HepG2 (cell line): ENCODE data around the gene DLEC1. TPM values are rescaled to one million over a fixed set of nuclear protein-coding genes. Genes with fewer than 3 reads are reported as not detected.

Experiments used
- ATAC-seq: fragments of 200-7000 bp; cut with Tn5 transposase; 3 replicates; pipeline ENCODE4 v1.9.1; 2020; ENCODE audit warnings: mild to moderate bottlenecking, moderate library complexity
- BruUV-seq: library from RNA; stranded (reverse); fragments of 400-500 nt; replicated peaks from 2 replicates; lab custom pipeline; 2021; lab: Mats Ljungman, UMichigan
- CTCF ChIA-PET: fragments of 300-600 bp; formaldehyde crosslinking; extraction: SDS; loops from one replicate; lab custom pipeline; 2021; ENCODE audit warnings: low total read pairs, inconsistent platforms, low intra/inter-chr PET ratio; lab: Yijun Ruan, JAX
- POLR2A ChIA-PET: fragments of 350-600 bp; sonication (Branson Sonifier 250); formaldehyde crosslinking; loops from one replicate; lab custom pipeline; 2020; ENCODE audit warnings: antibody characterized with exemption, inconsistent platforms; lab: Yijun Ruan, JAX
- DNase-seq: peaks from one replicate; pipeline ENCODE4 v3.0.0-alpha.2; 2015; ENCODE audit warnings: low spot score
- FAIRE-seq: peaks from 3 replicates; lab custom pipeline; 2011; peaks lifted over from hg19 to GRCh38; lab: Jason Lieb, UNC
- H2AFZ ChIP-seq: one replicate; pipeline ENCODE4 v1.6.1; 2011; ENCODE audit warnings: low read length, inconsistent platforms
- H3K27ac ChIP-seq: fragments of 300-600 bp; 3 replicates; pipeline ENCODE4 v1.8.0; 2011; ENCODE audit warnings: mixed run types, mild to moderate bottlenecking, mixed read lengths, low read length, inconsistent platforms; ENCODE audit not compliant: insufficient read depth; ENCODE audit errors: extremely low read length
- H3K27me3 ChIP-seq, 2 experiments: fragments of 200-600 bp in 1 of 2; 2 replicates in 1 of 2; 3 replicates in 1 of 2; pipeline versions ENCODE4 v1.6.0 to v1.8.0; 2011; ENCODE audit warnings: low read length in 2 of 2, mild to moderate bottlenecking in 2 of 2, moderate library complexity in 2 of 2, inconsistent platforms in 1 of 2; ENCODE audit not compliant: insufficient read depth in 2 of 2, control insufficient read depth in 1 of 2
- H3K36me3 ChIP-seq, 2 experiments: fragments of 200-600 bp in 1 of 2; replicated peaks in 1 of 2; 2 replicates in 1 of 2; 3 replicates in 1 of 2; pipeline versions ENCODE4 v1.5.1 to v1.8.0; 2011; ENCODE audit warnings: low read length in 2 of 2, inconsistent platforms in 1 of 2; ENCODE audit not compliant: insufficient read depth in 2 of 2, control insufficient read depth in 1 of 2
- H3K4me1 ChIP-seq: 2 replicates; pipeline ENCODE4 v1.5.1; 2012; ENCODE audit warnings: low read length, inconsistent platforms; ENCODE audit not compliant: insufficient read depth
- H3K4me2 ChIP-seq: 2 replicates; pipeline ENCODE4 v1.6.0; 2011; ENCODE audit warnings: low read depth, low read length, inconsistent platforms
- H3K4me3 ChIP-seq, 3 experiments: fragments of 200-600 bp in 1 of 3; sonication (generic), shearing (Covaris generic) in 1 of 3; replicated peaks in 1 of 3; 2 replicates each; pipeline ENCODE4 v1.5.1; 2011 to 2016; ENCODE audit warnings: low read length in 3 of 3, inconsistent platforms in 2 of 3, low read depth in 2 of 3, mild to moderate bottlenecking in 2 of 3, control low read depth in 1 of 3, mixed read lengths in 1 of 3; ENCODE audit not compliant: insufficient read depth in 1 of 3
- H3K79me2 ChIP-seq: one replicate; pipeline ENCODE4 v1.6.1; 2011; ENCODE audit warnings: low read length, inconsistent platforms; ENCODE audit not compliant: insufficient read depth
- H3K9ac ChIP-seq: 2 replicates; pipeline ENCODE4 v1.6.0; 2011; ENCODE audit warnings: mild to moderate bottlenecking, low read depth, low read length, inconsistent platforms; ENCODE audit not compliant: insufficient read depth
- H3K9me3 ChIP-seq: 2 replicates; pipeline ENCODE4 v1.5.1; 2012; ENCODE audit warnings: mild to moderate bottlenecking, low read length
- H4K20me1 ChIP-seq: 2 replicates; pipeline ENCODE4 v1.6.0; 2011; ENCODE audit warnings: inconsistent platforms, mild to moderate bottlenecking, low read length, moderate library complexity; ENCODE audit not compliant: insufficient read depth
- GTF3A ChIP-seq: sonication (generic); formaldehyde crosslinking; conservative IDR thresholded peaks from 2 replicates; pipeline ENCODE4 v1.4.0; 2020; ENCODE audit warnings: mild to moderate bottlenecking, missing genetic modification reagents
- SOX13 ChIP-seq, 3 experiments: fragments of 450-650 bp in 1 of 3; sonication (generic) in 1 of 3; formaldehyde crosslinking in 1 of 3; IDR thresholded peaks in 2 of 3; conservative IDR thresholded peaks in 1 of 3; 2 replicates each; pipeline versions ENCODE4 v1.5.0 to v1.6.1; 2016 to 2020; ENCODE audit warnings: antibody characterized with exemption in 1 of 3, mild to moderate bottlenecking in 1 of 3, missing compliant biosample characterization in 1 of 3, missing genetic modification reagents in 1 of 3, moderate library complexity in 1 of 3
- TBX2 ChIP-seq: sonication (generic); formaldehyde crosslinking; IDR thresholded peaks from 2 replicates; pipeline ENCODE4 v1.5.0; 2020; ENCODE audit warnings: missing genetic modification reagents, mild to moderate bottlenecking, borderline replicate concordance
- ZIK1 ChIP-seq: sonication (generic); formaldehyde crosslinking; IDR thresholded peaks from 2 replicates; pipeline ENCODE4 v1.5.0; 2020; ENCODE audit warnings: mild to moderate bottlenecking, low read depth, missing genetic modification reagents, borderline replicate concordance
- ZNF224 ChIP-seq: sonication (generic); formaldehyde crosslinking; IDR thresholded peaks from 2 replicates; pipeline ENCODE4 v1.5.0; 2020; ENCODE audit warnings: mild to moderate bottlenecking, missing genetic modification reagents
- ZNF556 ChIP-seq: sonication (generic); formaldehyde crosslinking; IDR thresholded peaks from 2 replicates; pipeline ENCODE4 v1.4.0; 2020; ENCODE audit warnings: mild to moderate bottlenecking, missing genetic modification reagents, borderline replicate concordance
- ZNF879 ChIP-seq: sonication (generic); formaldehyde crosslinking; IDR thresholded peaks from 2 replicates; pipeline ENCODE4 v1.8.1; 2023; ENCODE audit warnings: missing genetic modification reagents
- ZNF891 ChIP-seq: sonication (generic); formaldehyde crosslinking; IDR thresholded peaks from 2 replicates; pipeline ENCODE4 v1.5.0; 2020; ENCODE audit warnings: mild to moderate bottlenecking, missing genetic modification reagents
- ZXDC ChIP-seq: sonication (generic); formaldehyde crosslinking; IDR thresholded peaks from 2 replicates; pipeline ENCODE4 v1.5.0; 2020; ENCODE audit warnings: mild to moderate bottlenecking, missing genetic modification reagents
- WGBS: methylation state at CpG from one replicate; pipeline ENCODE4 v1.1.6; 2017; ENCODE audit warnings: low lambda C conversion rate; 5-methylcytosine and 5-hydroxymethylcytosine counted together
- in situ Hi-C: cut with HindIII; loops from 2 replicates; pipeline ENCODE4 v1.10.0; 2017; ENCODE audit warnings: low pct_unique_long_range_greater_than_20kb; ENCODE audit not compliant: extremely low pct_ligation_motif_present
- intact Hi-C: fragments of 100-400 bp; cut with micrococcal nuclease; formaldehyde crosslinking; loops from one replicate; pipeline ENCODE4 v1.10.0; 2022; ENCODE audit not compliant: unreplicated experiment
- polyA plus RNA-seq, 8 experiments: library from polyadenylated mRNA; depleted of rRNA in 3 of 8; stranded (reverse) in 7 of 8; unstranded in 1 of 8; fragments of >200 nt; fragmentation: Illumina TruSeq in 4 of 8; extraction: Trizol in 4 of 8; gene quantifications; 2 replicates each; pipeline versions ENCODE4 v1.2.1 to v1.2.3, GENCODE V29; 2011 to 2016; ENCODE audit warnings: low read depth in 4 of 8, missing spikeins in 1 of 8, mixed read lengths in 1 of 8; ENCODE audit not compliant: insufficient read depth in 1 of 8
- total RNA-seq, 5 experiments: library from RNA; depleted of rRNA; stranded (reverse); fragments of >200 nt; fragmentation: Illumina TruSeq; extraction: Trizol; gene quantifications; 2 replicates each; pipeline ENCODE4 v1.2.3, GENCODE V29; 2016; ENCODE audit warnings: low read depth in 1 of 5
- TF ChIP-seq, protein P1 (sequence below): sonication (generic); formaldehyde crosslinking; IDR thresholded peaks from 2 replicates; pipeline ENCODE4 v1.4.0; 2020; ENCODE audit warnings: missing genetic modification reagents
- TF ChIP-seq, protein P2 (sequence below): sonication (generic); formaldehyde crosslinking; IDR thresholded peaks from 2 replicates; pipeline ENCODE4 v1.5.1; 2020; ENCODE audit warnings: mild to moderate bottlenecking, missing genetic modification reagents, borderline replicate concordance

Gene DLEC1
- total and polyA plus RNA-seq, 2 of the 13 experiments (the other 11 are each of a cell fraction or from before 2014, with no cell fraction given): 0.09 TPM; not detected in 1

DNA sequence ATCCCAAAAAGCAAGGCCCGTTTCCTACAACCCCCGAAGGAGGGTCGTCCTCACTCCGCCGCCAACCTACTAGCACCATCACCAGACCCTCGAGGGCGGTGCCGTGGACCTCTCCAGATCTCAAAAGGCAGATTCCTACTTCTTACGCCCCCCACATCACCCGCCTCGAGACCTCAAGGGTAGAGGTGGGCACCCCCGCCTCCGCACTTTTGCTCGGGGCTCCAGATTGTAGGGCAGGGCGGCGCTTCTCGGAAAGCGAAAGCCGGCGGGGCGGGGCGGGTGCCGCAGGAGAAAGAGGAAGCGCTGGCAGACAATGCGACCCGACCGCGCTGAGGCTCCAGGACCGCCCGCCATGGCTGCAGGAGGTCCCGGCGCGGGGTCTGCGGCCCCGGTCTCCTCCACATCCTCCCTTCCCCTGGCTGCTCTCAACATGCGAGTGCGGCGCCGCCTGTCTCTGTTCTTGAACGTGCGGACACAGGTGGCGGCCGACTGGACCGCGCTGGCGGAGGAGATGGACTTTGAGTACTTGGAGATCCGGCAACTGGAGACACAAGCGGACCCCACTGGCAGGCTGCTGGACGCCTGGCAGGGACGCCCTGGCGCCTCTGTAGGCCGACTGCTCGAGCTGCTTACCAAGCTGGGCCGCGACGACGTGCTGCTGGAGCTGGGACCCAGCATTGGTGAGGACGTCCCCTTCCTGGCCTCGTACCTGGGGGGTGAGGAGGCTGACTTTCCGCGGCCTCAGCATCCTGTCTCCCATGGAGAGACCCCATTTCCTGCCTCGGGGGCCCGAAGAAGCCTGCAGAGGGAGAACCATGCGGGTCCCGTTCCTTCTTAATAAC lies 99.6 kb downstream of the DLEC1 start, which contains the start of gene MYD88 (continued):
- TF ChIP-seq ZXDC (no peak; the same call in 1 of the 2 replicates), GTF3A (CRISPR knock-in tag) (no peak)

DNA sequence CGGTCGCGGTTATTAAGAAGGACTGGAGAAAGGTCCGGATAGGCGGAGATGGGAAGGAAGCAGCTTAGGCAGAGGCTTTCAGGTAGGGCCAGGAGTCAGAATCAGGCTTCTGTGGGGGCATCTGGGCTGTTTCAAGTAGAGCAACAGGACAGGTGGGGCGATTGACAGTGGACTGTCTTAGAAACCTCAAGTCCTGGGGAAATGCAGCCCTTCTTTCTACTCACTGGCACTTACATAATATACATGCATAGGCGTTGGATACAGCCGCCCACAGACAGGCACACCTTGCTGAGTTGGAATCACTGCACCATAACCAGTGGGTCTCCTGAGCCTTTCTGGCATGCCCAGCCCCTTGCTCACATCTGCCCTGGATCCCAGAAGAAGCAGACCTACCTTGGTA lies 100.2 kb downstream of the DLEC1 start:
- Histone ChIP-seq H3K79me2 (peaks cover 44% of the 10 kb centered on the region), H3K27ac (peak overlapping the region; percentile 75), H3K27me3 (no peaks in the 10 kb centered on the region; a peak in 1 of 5 replicates), H2AFZ (peak overlapping the region; percentile 28), H3K4me3 (peak overlapping the region; percentile 59 to 96 (median 88)), H4K20me1 (no peaks in the 10 kb centered on the region), H3K4me1 (peaks cover 35% of the 10 kb centered on the region), H3K4me2 (peak overlapping the region; percentile 98), H3K9ac (peak overlapping the region; percentile 85), H3K36me3 (peaks cover 2 to 18% of the 10 kb centered on the region in 2 experiments; a peak in 3 of 5 replicates), H3K9me3 (no peaks in the 10 kb centered on the region)
- in situ Hi-C loops (loop anchor here (25.0 kb wide), 1 partner anchor 323 kb away; the partner anchor contains the start of gene ACVR2B), intact Hi-C loops (loop anchor here (2.0 to 10.0 kb wide), 2 partner anchors 26 to 106 kb away; partner anchors contain the start of gene OXSR1)
- CTCF ChIA-PET: no interaction called here
- FAIRE-seq: peak; percentile 12
- POLR2A ChIA-PET: interaction anchor here (0.8 to 7.0 kb wide), 5 partner anchors 9 to 43 kb away, joined by 3 to 179 read pairs (median 5); partner anchors contain the start of gene OXSR1
- no TSS peak for BruUV-seq
- WGBS: 0% methylated on average over 5 of the region's 8 CpGs
- no peak for ATAC-seq
- DNase-seq: no peak
- TF ChIP-seq TBX2 (CRISPR knock-in tag) (no peak), ZIK1 (no peak), SOX13 (IDR thresholded peaks at IDR 0.05) (no peak), SOX13 (CRISPR knock-in tag; conservative IDR thresholded peaks at IDR 0.05 in 1 of 2, IDR thresholded peaks at IDR 0.05 in 1 of 2) (no peak), ZNF224 (CRISPR knock-in tag) (peak; percentile 2; the same call in 1 of the 2 replicates), ZNF556 (CRISPR knock-in tag) (no peak), ZNF879 (0 out of 2 replicates have a peak, but pooled peaks have one; percentile 14), ZNF891 (no peak)
- TF ChIP-seq, protein P1, sequence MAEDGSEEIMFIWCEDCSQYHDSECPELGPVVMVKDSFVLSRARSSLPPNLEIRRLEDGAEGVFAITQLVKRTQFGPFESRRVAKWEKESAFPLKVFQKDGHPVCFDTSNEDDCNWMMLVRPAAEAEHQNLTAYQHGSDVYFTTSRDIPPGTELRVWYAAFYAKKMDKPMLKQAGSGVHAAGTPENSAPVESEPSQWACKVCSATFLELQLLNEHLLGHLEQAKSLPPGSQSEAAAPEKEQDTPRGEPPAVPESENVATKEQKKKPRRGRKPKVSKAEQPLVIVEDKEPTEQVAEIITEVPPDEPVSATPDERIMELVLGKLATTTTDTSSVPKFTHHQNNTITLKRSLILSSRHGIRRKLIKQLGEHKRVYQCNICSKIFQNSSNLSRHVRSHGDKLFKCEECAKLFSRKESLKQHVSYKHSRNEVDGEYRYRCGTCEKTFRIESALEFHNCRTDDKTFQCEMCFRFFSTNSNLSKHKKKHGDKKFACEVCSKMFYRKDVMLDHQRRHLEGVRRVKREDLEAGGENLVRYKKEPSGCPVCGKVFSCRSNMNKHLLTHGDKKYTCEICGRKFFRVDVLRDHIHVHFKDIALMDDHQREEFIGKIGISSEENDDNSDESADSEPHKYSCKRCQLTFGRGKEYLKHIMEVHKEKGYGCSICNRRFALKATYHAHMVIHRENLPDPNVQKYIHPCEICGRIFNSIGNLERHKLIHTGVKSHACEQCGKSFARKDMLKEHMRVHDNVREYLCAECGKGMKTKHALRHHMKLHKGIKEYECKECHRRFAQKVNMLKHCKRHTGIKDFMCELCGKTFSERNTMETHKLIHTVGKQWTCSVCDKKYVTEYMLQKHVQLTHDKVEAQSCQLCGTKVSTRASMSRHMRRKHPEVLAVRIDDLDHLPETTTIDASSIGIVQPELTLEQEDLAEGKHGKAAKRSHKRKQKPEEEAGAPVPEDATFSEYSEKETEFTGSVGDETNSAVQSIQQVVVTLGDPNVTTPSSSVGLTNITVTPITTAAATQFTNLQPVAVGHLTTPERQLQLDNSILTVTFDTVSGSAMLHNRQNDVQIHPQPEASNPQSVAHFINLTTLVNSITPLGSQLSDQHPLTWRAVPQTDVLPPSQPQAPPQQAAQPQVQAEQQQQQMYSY: no peak
- TF ChIP-seq, protein P2, sequence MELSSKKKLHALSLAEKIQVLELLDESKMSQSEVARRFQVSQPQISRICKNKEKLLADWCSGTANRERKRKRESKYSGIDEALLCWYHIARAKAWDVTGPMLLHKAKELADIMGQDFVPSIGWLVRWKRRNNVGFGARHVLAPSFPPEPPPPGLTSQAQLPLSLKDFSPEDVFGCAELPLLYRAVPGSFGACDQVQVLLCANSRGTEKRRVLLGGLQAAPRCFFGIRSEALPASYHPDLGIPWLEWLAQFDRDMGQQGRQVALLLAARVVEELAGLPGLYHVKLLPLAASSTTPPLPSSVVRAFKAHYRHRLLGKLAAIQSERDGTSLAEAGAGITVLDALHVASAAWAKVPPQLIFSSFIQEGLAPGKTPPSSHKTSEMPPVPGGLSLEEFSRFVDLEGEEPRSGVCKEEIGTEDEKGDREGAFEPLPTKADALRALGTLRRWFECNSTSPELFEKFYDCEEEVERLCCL: no peak
